Measurements from ENCODE around the gene KLHL40. TPM values are rescaled to one million over a fixed set of nuclear protein-coding genes. Genes with fewer than 3 reads are reported as not detected.
A peak's percentile ranks its signal among the peaks of the same experiment; 100 is the strongest.

KLHL40 gene
- total RNA-seq, 1 experiment from 2014 or later = not detected

DNA sequence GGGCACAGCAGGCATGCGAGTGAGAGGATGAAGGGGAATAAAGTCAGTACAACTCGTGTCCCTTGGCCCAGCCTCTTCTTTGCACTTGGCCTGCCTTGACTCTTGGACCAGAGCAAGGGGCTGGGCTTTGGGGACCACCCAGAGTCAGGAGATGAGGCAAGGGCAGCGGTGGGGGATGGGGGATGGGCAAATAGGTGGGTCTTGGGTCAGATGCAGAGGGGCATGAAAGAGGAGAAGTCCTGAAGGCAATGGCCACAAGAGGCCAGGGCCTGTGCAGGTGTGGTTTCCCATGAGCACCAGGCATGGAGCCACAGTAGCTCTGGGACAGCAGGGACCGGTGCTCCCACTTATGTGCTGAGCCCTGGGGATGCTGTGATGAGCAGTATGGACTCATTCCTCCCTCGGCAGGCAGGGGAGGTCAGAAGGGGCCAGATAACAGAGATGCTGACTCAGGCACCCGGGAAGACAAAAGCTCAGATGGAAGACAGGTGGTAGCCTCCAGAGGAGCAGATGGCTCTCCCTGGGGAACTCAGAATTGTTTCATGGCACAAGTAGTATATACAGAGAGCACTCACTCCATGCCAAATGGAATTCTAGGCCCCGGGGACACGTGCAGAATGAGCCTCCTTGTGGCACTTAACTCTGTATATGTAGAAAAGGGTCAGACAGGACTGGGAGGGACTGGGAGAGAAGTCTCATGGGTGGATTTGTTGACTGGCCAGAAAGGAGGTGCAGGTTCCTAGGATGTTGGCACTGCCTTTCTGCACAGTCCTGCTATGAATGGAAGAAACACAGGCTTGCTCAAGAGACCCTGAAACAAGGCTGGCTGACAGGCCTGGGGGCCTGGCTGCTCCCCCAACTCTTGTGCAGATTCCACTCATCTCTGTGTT, 17.6 kb upstream of the KLHL40 start:
- no peak overlapping the region for H2AK5ac ChIP-seq (ENCODE audit: insufficient read length, low read length)
- no peaks in the 10 kb centered on the region for H3K23me2 ChIP-seq (ENCODE audit: insufficient read length, low read depth, low read length, poor library complexity, severe bottlenecking)
- H2BK12ac ChIP-seq (ENCODE audit: insufficient read length, low read depth, low read length) = no peak overlapping the region
- no peak overlapping the region for H3T11ph ChIP-seq (ENCODE audit: low read length)
- no peaks in the 10 kb centered on the region for H3K79me1 ChIP-seq (ENCODE audit: insufficient read depth, low read depth, low read length, poor library complexity, severe bottlenecking)
- H4K8ac ChIP-seq (replicated peaks; ENCODE audit: insufficient read length, low read depth, low read length) = no peak overlapping the region
- no CpG with 5 or more reads among the region's 8 CpGs for WGBS (ENCODE audit: extremely low coverage, insufficient read length, low lambda C conversion rate)
- Mint-ChIP-seq H3K9me3 (peaks cover 2 to 4% of the 10 kb centered on the region in 2 experiments; a peak in 2 of 5 replicates), H3K4me3 (no peak overlapping the region), H3K4me1 (peaks cover 8 to 9% of the 10 kb centered on the region in 2 experiments), H3K27me3 (ENCODE audit: low read depth) (peaks cover 13% of the 10 kb centered on the region), H3K36me3 (ENCODE audit: insufficient read depth in 1 of 3, low read depth in 3 of 3) (no peaks in the 10 kb centered on the region; a peak in 3 of 7 replicates), H3K27ac (peak overlapping the region in 2 of 3 experiments; percentile 37 to 61; a peak in 2 of 7 replicates)
- no peak overlapping the region for H2BK20ac ChIP-seq (ENCODE audit: low read depth, low read length, poor library complexity, severe bottlenecking)
- no peak overlapping the region for H3K18ac ChIP-seq (ENCODE audit: insufficient read length, low read depth, low read length)
- no peak overlapping the region for H3K23ac ChIP-seq (ENCODE audit: insufficient read length, low read depth, low read length)
- no peak overlapping the region for H3K56ac ChIP-seq (ENCODE audit: insufficient read length, low read depth, low read length)
- no peak overlapping the region for H4K5ac ChIP-seq (ENCODE audit: insufficient read length, low read depth, low read length)
- no peak overlapping the region for H2BK15ac ChIP-seq (ENCODE audit: low read depth, low read length)
- DNase-seq = peak; percentile 26
- H2AFZ ChIP-seq (ENCODE audit: low read length) = no peak overlapping the region
- no peak for TF ChIP-seq CTCF (conservative IDR thresholded peaks at IDR 0.05)
- no peaks in the 10 kb centered on the region for H3K9me3 ChIP-seq (ENCODE audit: control insufficient read depth, low read depth, low read length)
- no peak overlapping the region for H3K9ac ChIP-seq (ENCODE audit: extremely low read depth, insufficient read length, low read length)
- no peak overlapping the region for H4K91ac ChIP-seq (ENCODE audit: insufficient read length, low read depth, low read length)
- H3K79me2 ChIP-seq (ENCODE audit: insufficient read depth, low read length) = no peaks in the 10 kb centered on the region
- no peak overlapping the region for H2BK120ac ChIP-seq (ENCODE audit: low read depth, low read length, poor library complexity, severe bottlenecking)
- no peaks in the 10 kb centered on the region for H3K4me1 ChIP-seq (ENCODE audit: insufficient read depth, low read length)
- H4K20me1 ChIP-seq (ENCODE audit: control insufficient read depth, insufficient read depth, insufficient read length) = no peaks in the 10 kb centered on the region
- H2BK5ac ChIP-seq (ENCODE audit: insufficient read length, low read length) = no peak overlapping the region
- no peak overlapping the region for H3K27ac ChIP-seq (ENCODE audit: insufficient read length, low read depth, low read length)
- H3K27me3 ChIP-seq (ENCODE audit: insufficient read depth, low read length) = no peaks in the 10 kb centered on the region
- no peak overlapping the region for H3K4me2 ChIP-seq (ENCODE audit: insufficient read depth, insufficient read length, low read length)
- no peak overlapping the region for H3K4ac ChIP-seq (ENCODE audit: low read depth, low read length)
- peak overlapping the region; percentile 58; the same call in 1 of the 2 replicates for H3K14ac ChIP-seq (ENCODE audit: insufficient read depth, low read length)

Data from H9 (cell line).